Liver (tissue), 9 donors: ENCODE data around the gene FDX1. TPM values are rescaled to one million over a fixed set of nuclear protein-coding genes. Genes with fewer than 3 reads are reported as not detected.
"Not testable (repeated sequence)": the region's sequence is repeated elsewhere in the genome, so short reads cannot be mapped to it uniquely, and the experiment has no call there.

Experiments
- DNase-seq: peaks from one replicate; pipeline ENCODE4 v3.0.0-alpha.2; 2017; ENCODE audit warnings: low spot score
- H3K27ac ChIP-seq, 2 donors: one replicate each; pipeline ENCODE4 v1.7.0; 2013; ENCODE audit warnings: inconsistent platforms in 2 of 2, low read length in 2 of 2, control low read depth in 1 of 2, low read depth in 1 of 2, mild to moderate bottlenecking in 1 of 2
- H3K27me3 ChIP-seq, 4 donors: one replicate each; pipeline versions ENCODE4 v1.6.1 to v1.7.0; 2013; ENCODE audit warnings: low read length in 3 of 4, inconsistent platforms in 1 of 4, mild to moderate bottlenecking in 1 of 4, moderate library complexity in 1 of 4; ENCODE audit not compliant: control insufficient read depth in 4 of 4, insufficient read depth in 4 of 4
- H3K36me3 ChIP-seq, 4 donors: one replicate each; pipeline versions ENCODE4 v1.6.1 to v1.7.0; 2013; ENCODE audit warnings: low read length in 3 of 4, mild to moderate bottlenecking in 3 of 4, low read depth in 1 of 4, moderate library complexity in 1 of 4; ENCODE audit not compliant: control insufficient read depth in 4 of 4, insufficient read depth in 3 of 4
- H3K4me1 ChIP-seq, 4 donors: one replicate each; pipeline versions ENCODE4 v1.6.1 to v1.7.0; 2013; ENCODE audit warnings: low read length in 3 of 4, mild to moderate bottlenecking in 3 of 4, moderate library complexity in 1 of 4; ENCODE audit not compliant: control insufficient read depth in 4 of 4, insufficient read depth in 4 of 4
- H3K4me3 ChIP-seq, 3 donors: one replicate each; pipeline versions ENCODE4 v1.6.1 to v1.7.0; 2013; ENCODE audit warnings: low read length in 3 of 3, control low read depth in 1 of 3, low read depth in 1 of 3, mild to moderate bottlenecking in 1 of 3
- H3K9ac ChIP-seq, 2 donors: one replicate each; pipeline ENCODE4 v1.7.0; 2013; ENCODE audit warnings: low read length in 2 of 2, mild to moderate bottlenecking in 2 of 2, moderate library complexity in 2 of 2, control low read depth in 1 of 2, low read depth in 1 of 2
- H3K9me3 ChIP-seq, 4 donors: one replicate each; pipeline versions ENCODE4 v1.6.1 to v1.7.0; 2013; ENCODE audit warnings: low read length in 3 of 4; ENCODE audit not compliant: control insufficient read depth in 4 of 4
- FOXA1 ChIP-seq: IDR thresholded peaks from 2 replicates; pipeline ENCODE4 v1.6.1; 2016; ENCODE audit warnings: antibody characterized with exemption
- FOXA2 ChIP-seq: IDR thresholded peaks from 2 replicates; pipeline ENCODE4 v1.6.1; 2016; ENCODE audit warnings: antibody characterized with exemption
- GABPA ChIP-seq, 2 donors: IDR thresholded peaks in 1 of 2; conservative IDR thresholded peaks in 1 of 2; 2 replicates each; pipeline ENCODE4 v1.6.1; 2016; ENCODE audit warnings: antibody characterized with exemption in 2 of 2, mild to moderate bottlenecking in 1 of 2, moderate library complexity in 1 of 2
- HNF4G ChIP-seq: IDR thresholded peaks from 2 replicates; pipeline ENCODE4 v1.6.1; 2016; ENCODE audit warnings: antibody characterized with exemption
- JUND ChIP-seq, 2 donors: IDR thresholded peaks; 2 replicates each; pipeline ENCODE4 v1.6.1; 2016; ENCODE audit warnings: antibody characterized with exemption in 2 of 2
- RXRA ChIP-seq, 2 donors: IDR thresholded peaks; 2 replicates each; pipeline ENCODE4 v1.6.1; 2017 to 2018; ENCODE audit warnings: antibody characterized with exemption in 2 of 2, mild to moderate bottlenecking in 1 of 2
- TAF1 ChIP-seq: conservative IDR thresholded peaks from 2 replicates; pipeline ENCODE4 v1.6.1; 2016; ENCODE audit warnings: antibody characterized with exemption, mild to moderate bottlenecking
- WGBS: extraction: QIAGEN DNeasy Blood & Tissue Kit; methylation state at CpG from one replicate; pipeline ENCODE4 v1.1.7; 2013; 5-methylcytosine and 5-hydroxymethylcytosine counted together
- polyA plus RNA-seq, 2 donors: library from polyadenylated mRNA; stranded (reverse) in 1 of 2; unstranded in 1 of 2; fragments of 200-250 nt in 1 of 2; fragments of >200 nt in 1 of 2; fragmentation: Nextera tagmentation in 1 of 2; extraction: Ambion mirVana in 1 of 2; gene quantifications; one replicate each; pipeline versions ENCODE4 v1.2.1 to v1.2.3, GENCODE V29; 2013 to 2015
- total RNA-seq, 2 donors: library from RNA; depleted of rRNA; stranded (reverse); fragments of >200 nt; gene quantifications; one replicate each; pipeline ENCODE4 v1.2.3, GENCODE V29; 2014
- TF ChIP-seq, protein P1 (sequence below): fragments of 150-350 bp; IDR thresholded peaks from 2 replicates; pipeline ENCODE4 v1.5.1; 2017; ENCODE audit warnings: improper control_type of control experiment, low read depth, low read length; ENCODE audit not compliant: missing input control
- TF ChIP-seq, protein P2 (sequence below): IDR thresholded peaks from 2 replicates; pipeline ENCODE4 v1.6.1; 2016; ENCODE audit warnings: antibody characterized with exemption
- TF ChIP-seq, protein P3 (sequence below): IDR thresholded peaks from 2 replicates; pipeline ENCODE4 v1.6.1; 2016; ENCODE audit warnings: antibody characterized with exemption, mild to moderate bottlenecking
- TF ChIP-seq, protein P4 (sequence below): IDR thresholded peaks from 2 replicates; pipeline ENCODE4 v1.6.1; 2016; ENCODE audit warnings: antibody characterized with exemption
- donor health status: healthy.
- donor health status: healthy.
- donor health status: healthy.
- donor health status: healthy.
- donor health status: healthy.

Gene FDX1
- total and polyA plus RNA-seq, 4 donors, result 6.8 to 28.8 (median 17.1) TPM

DNA sequence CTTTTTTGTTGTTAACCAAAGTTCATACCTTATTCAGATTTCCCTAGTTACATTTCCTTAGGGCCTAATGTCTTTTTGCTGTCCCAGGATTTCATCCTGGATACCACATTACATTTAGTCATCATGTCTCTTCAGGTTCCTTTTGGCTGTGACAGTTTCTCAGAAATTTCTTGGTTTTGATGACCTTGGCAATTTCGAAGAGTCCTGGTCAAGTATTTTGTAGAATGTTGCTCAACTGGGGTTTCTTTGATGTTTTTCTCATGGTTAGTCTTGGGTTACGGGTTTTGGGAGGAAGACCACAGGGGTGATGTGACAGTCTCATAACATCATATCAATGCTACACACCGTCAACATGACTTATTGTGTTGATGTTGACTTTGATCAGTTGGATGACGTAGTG, 39.8 kb upstream of the FDX1 start:
- no peak overlapping the region for H3K27ac ChIP-seq
- 88% methylated on average over 4 of the region's 4 CpGs for WGBS
- DNase-seq, result no peak
- no peaks in the 10 kb centered on the region for H3K9me3 ChIP-seq
- H3K9ac ChIP-seq, result no peak overlapping the region
- no peaks in the 10 kb centered on the region for H3K4me1 ChIP-seq
- no peaks in the 10 kb centered on the region for H3K27me3 ChIP-seq
- H3K36me3 ChIP-seq, result no peaks in the 10 kb centered on the region
- TF ChIP-seq JUND (IDR thresholded peaks at IDR 0.05) (no peak), FOXA2 (no peak), RXRA (IDR thresholded peaks at IDR 0.05) (no peak), TAF1 (no peak), HNF4G (no peak), FOXA1 (no peak)
- TF ChIP-seq, protein P1, sequence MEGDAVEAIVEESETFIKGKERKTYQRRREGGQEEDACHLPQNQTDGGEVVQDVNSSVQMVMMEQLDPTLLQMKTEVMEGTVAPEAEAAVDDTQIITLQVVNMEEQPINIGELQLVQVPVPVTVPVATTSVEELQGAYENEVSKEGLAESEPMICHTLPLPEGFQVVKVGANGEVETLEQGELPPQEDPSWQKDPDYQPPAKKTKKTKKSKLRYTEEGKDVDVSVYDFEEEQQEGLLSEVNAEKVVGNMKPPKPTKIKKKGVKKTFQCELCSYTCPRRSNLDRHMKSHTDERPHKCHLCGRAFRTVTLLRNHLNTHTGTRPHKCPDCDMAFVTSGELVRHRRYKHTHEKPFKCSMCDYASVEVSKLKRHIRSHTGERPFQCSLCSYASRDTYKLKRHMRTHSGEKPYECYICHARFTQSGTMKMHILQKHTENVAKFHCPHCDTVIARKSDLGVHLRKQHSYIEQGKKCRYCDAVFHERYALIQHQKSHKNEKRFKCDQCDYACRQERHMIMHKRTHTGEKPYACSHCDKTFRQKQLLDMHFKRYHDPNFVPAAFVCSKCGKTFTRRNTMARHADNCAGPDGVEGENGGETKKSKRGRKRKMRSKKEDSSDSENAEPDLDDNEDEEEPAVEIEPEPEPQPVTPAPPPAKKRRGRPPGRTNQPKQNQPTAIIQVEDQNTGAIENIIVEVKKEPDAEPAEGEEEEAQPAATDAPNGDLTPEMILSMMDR, result no peak
- TF ChIP-seq, protein P2, sequence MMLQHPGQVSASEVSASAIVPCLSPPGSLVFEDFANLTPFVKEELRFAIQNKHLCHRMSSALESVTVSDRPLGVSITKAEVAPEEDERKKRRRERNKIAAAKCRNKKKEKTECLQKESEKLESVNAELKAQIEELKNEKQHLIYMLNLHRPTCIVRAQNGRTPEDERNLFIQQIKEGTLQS, result no peak
- TF ChIP-seq, protein P3, sequence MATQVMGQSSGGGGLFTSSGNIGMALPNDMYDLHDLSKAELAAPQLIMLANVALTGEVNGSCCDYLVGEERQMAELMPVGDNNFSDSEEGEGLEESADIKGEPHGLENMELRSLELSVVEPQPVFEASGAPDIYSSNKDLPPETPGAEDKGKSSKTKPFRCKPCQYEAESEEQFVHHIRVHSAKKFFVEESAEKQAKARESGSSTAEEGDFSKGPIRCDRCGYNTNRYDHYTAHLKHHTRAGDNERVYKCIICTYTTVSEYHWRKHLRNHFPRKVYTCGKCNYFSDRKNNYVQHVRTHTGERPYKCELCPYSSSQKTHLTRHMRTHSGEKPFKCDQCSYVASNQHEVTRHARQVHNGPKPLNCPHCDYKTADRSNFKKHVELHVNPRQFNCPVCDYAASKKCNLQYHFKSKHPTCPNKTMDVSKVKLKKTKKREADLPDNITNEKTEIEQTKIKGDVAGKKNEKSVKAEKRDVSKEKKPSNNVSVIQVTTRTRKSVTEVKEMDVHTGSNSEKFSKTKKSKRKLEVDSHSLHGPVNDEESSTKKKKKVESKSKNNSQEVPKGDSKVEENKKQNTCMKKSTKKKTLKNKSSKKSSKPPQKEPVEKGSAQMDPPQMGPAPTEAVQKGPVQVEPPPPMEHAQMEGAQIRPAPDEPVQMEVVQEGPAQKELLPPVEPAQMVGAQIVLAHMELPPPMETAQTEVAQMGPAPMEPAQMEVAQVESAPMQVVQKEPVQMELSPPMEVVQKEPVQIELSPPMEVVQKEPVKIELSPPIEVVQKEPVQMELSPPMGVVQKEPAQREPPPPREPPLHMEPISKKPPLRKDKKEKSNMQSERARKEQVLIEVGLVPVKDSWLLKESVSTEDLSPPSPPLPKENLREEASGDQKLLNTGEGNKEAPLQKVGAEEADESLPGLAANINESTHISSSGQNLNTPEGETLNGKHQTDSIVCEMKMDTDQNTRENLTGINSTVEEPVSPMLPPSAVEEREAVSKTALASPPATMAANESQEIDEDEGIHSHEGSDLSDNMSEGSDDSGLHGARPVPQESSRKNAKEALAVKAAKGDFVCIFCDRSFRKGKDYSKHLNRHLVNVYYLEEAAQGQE, result no peak
- TF ChIP-seq, protein P4, sequence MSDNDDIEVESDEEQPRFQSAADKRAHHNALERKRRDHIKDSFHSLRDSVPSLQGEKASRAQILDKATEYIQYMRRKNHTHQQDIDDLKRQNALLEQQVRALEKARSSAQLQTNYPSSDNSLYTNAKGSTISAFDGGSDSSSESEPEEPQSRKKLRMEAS, result no peak
- H3K4me3 ChIP-seq, result no peak overlapping the region

DNA sequence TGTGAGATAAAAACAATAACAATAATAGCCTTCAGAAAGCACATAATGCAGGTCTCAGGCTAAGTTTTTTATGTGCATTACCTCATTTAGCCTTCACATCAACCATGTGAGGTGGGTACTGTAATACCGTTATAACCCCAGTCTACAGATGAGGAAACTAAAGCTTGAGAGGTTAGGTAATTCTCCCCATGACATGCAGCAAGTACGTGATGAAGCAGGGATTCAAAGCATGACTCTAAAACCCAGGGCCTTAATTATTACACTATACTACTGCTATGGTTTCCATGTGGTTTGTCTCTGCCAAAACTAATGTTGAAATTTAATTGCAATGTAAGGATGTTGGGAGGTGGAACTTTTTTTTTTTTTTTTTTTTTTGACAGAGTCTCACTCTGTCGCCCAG, 37.7 kb upstream of the FDX1 start:
- no peak overlapping the region for H3K4me3 ChIP-seq
- no peaks in the 10 kb centered on the region for H3K4me1 ChIP-seq
- H3K27ac ChIP-seq, result no peak overlapping the region
- WGBS, result 93% methylated on average over 3 of the region's 3 CpGs
- H3K27me3 ChIP-seq, result no peaks in the 10 kb centered on the region
- DNase-seq, result no peak
- TF ChIP-seq, protein P2, result no peak
- TF ChIP-seq JUND (IDR thresholded peaks at IDR 0.05) (no peak), GABPA (IDR thresholded peaks at IDR 0.05 in 1 of 2, conservative IDR thresholded peaks at IDR 0.05 in 1 of 2) (no peak), TAF1 (no peak), FOXA1 (no peak), FOXA2 (no peak)
- TF ChIP-seq, protein P4, result no peak
- H3K9ac ChIP-seq, result no peak overlapping the region
- H3K9me3 ChIP-seq, result no peaks in the 10 kb centered on the region
- no peaks in the 10 kb centered on the region for H3K36me3 ChIP-seq

DNA sequence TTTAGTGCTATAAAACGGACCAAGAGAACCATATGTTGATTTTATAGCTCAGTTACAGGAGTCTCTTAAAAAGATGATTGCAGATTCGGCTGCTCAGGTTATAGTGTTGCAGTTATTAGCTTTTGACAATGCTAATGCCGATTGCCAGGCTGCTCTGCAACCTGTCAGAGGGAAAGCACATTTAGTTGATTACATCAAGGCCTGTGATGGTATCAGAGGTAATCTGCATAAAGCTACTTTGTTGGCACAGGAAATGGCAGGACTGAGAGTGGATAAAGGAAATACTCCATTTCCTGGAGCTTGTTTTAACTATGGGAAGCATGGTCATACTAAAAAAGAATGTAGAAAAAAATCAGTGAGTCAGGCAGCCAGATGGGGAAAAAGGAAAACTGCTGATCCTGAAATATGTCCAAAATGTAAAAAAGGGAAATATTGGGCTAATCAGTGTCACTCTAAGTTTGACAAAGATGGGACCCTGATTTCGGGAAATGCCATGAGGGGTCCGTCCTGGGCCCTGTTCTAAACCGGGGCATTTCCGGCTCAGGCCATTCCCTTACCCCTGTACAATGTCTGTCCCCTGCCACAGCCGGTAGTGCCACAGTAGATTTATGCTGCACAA, 32.0 kb upstream of the FDX1 start:
- H3K9ac ChIP-seq, H3K36me3 ChIP-seq, H3K27me3 ChIP-seq, H3K27ac ChIP-seq, H3K4me1 ChIP-seq, DNase-seq, H3K4me3 ChIP-seq, H3K9me3 ChIP-seq: not testable (repeated sequence)
- 77% methylated on average over 8 of the region's 8 CpGs for WGBS

DNA sequence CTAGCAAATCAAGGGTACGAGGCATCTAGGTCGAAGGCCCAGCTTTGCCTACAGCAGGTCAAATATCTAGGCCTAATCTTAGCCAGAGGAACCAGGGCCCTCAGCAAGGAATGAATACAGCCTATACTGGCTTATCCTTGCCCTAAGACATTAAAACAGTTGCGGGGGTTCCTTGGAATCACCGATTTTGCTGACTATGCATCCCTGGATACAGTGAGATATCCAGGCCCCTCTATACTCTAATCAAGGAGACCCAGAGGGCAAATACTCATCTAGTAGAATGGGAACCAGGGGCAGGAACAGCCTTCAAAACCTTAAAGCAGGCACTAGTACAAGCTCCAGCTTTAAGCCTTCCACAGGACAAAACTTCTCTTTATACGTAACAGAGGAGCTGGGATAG, 26.2 kb upstream of the FDX1 start:
- H3K36me3 ChIP-seq, DNase-seq, H3K4me1 ChIP-seq, H3K9ac ChIP-seq, H3K27ac ChIP-seq, H3K27me3 ChIP-seq, H3K4me3 ChIP-seq, H3K9me3 ChIP-seq: not testable (repeated sequence)
- 96% methylated on average over 5 of the region's 5 CpGs for WGBS

DNA sequence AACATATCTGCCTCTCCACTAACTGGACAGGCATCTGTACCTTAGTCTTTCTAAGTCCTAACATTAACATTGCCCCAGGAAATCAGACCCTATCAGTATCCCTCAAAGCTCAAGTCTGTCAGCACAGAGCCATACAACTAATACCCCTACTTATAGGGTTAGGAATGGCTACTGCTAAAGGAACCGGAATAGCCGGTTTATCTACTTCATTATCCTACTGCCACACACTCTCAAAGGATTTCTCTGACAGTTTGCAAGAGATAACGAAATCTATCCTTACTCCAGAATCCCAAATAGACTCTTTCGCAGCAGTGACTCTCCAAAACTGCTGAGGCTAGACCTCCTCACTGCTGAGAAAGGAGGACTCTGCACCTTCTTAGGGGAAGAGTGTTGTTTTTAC, 24.1 kb upstream of the FDX1 start:
- not testable (repeated sequence) for H3K36me3 ChIP-seq, H3K4me3 ChIP-seq, H3K27me3 ChIP-seq, H3K27ac ChIP-seq, H3K9ac ChIP-seq, H3K4me1 ChIP-seq, DNase-seq, H3K9me3 ChIP-seq
- WGBS, result 88% methylated on average over 4 of the region's 4 CpGs
